Measurements from ENCODE around the gene RMND1. TPM values are rescaled to one million over a fixed set of nuclear protein-coding genes. Genes with fewer than 3 reads are reported as not detected.

The RMND1 gene
- total RNA-seq, 1 experiment from 2014 or later: 23.3 TPM

GRCh38 chr6:151379933-151380847 is 71.7 kb downstream of the RMND1 start:
- POLR2A ChIA-PET: no interaction called here
- DNase-seq (ENCODE audit: low spot score): no peak
- peak; percentile 33 for ATAC-seq
- peaks cover 2% of the 10 kb centered on the region; the same call in 1 of the 2 replicates for H3K9me3 Mint-ChIP-seq
- H3K36me3 Mint-ChIP-seq: no peaks in the 10 kb centered on the region
- CTCF ChIA-PET: no interaction called here
- no peaks in the 10 kb centered on the region for H3K27me3 Mint-ChIP-seq (ENCODE audit: low read depth)
- no peak for TF ChIP-seq ATF3 (CRISPR knock-in tag; conservative IDR thresholded peaks at IDR 0.05)
- no peak for TF ChIP-seq SMAD3 (CRISPR knock-in tag; IDR thresholded peaks at IDR 0.05; ENCODE audit: borderline replicate concordance)
- no peak for TF ChIP-seq MAX (CRISPR knock-in tag; IDR thresholded peaks at IDR 0.05)
- TF ChIP-seq KAT7 (CRISPR knock-in tag; IDR thresholded peaks at IDR 0.05; ENCODE audit: borderline replicate concordance): no peak
- TF ChIP-seq IRF2 (CRISPR knock-in tag; IDR thresholded peaks at IDR 0.05; ENCODE audit: borderline replicate concordance, low read depth): no peak
- no peak for TF ChIP-seq ZSCAN18 (CRISPR knock-in tag; IDR thresholded peaks at IDR 0.05)
- TF ChIP-seq ZNF263 (CRISPR knock-in tag; IDR thresholded peaks at IDR 0.05; ENCODE audit: low read depth): no peak
- no peak for TF ChIP-seq RORB (CRISPR knock-in tag; IDR thresholded peaks at IDR 0.05)
- TF ChIP-seq, protein P1, sequence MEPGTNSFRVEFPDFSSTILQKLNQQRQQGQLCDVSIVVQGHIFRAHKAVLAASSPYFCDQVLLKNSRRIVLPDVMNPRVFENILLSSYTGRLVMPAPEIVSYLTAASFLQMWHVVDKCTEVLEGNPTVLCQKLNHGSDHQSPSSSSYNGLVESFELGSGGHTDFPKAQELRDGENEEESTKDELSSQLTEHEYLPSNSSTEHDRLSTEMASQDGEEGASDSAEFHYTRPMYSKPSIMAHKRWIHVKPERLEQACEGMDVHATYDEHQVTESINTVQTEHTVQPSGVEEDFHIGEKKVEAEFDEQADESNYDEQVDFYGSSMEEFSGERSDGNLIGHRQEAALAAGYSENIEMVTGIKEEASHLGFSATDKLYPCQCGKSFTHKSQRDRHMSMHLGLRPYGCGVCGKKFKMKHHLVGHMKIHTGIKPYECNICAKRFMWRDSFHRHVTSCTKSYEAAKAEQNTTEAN (CRISPR knock-in tag; IDR thresholded peaks at IDR 0.05): no peak
- no peak for TF ChIP-seq ETV6 (CRISPR knock-in tag; IDR thresholded peaks at IDR 0.05)
- TF ChIP-seq, protein P2, sequence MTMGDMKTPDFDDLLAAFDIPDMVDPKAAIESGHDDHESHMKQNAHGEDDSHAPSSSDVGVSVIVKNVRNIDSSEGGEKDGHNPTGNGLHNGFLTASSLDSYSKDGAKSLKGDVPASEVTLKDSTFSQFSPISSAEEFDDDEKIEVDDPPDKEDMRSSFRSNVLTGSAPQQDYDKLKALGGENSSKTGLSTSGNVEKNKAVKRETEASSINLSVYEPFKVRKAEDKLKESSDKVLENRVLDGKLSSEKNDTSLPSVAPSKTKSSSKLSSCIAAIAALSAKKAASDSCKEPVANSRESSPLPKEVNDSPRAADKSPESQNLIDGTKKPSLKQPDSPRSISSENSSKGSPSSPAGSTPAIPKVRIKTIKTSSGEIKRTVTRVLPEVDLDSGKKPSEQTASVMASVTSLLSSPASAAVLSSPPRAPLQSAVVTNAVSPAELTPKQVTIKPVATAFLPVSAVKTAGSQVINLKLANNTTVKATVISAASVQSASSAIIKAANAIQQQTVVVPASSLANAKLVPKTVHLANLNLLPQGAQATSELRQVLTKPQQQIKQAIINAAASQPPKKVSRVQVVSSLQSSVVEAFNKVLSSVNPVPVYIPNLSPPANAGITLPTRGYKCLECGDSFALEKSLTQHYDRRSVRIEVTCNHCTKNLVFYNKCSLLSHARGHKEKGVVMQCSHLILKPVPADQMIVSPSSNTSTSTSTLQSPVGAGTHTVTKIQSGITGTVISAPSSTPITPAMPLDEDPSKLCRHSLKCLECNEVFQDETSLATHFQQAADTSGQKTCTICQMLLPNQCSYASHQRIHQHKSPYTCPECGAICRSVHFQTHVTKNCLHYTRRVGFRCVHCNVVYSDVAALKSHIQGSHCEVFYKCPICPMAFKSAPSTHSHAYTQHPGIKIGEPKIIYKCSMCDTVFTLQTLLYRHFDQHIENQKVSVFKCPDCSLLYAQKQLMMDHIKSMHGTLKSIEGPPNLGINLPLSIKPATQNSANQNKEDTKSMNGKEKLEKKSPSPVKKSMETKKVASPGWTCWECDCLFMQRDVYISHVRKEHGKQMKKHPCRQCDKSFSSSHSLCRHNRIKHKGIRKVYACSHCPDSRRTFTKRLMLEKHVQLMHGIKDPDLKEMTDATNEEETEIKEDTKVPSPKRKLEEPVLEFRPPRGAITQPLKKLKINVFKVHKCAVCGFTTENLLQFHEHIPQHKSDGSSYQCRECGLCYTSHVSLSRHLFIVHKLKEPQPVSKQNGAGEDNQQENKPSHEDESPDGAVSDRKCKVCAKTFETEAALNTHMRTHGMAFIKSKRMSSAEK (CRISPR knock-in tag; IDR thresholded peaks at IDR 0.05; ENCODE audit: borderline replicate concordance): no peak
- TF ChIP-seq PRDM15 (CRISPR knock-in tag; IDR thresholded peaks at IDR 0.05): no peak
- no peak for TF ChIP-seq MXD4 (CRISPR knock-in tag; IDR thresholded peaks at IDR 0.05; ENCODE audit: borderline replicate concordance)
- no peak for TF ChIP-seq NR3C1 (CRISPR knock-in tag; conservative IDR thresholded peaks at IDR 0.05; ENCODE audit: low read depth)
- no peak for TF ChIP-seq FOXP1 (CRISPR knock-in tag; IDR thresholded peaks at IDR 0.05; ENCODE audit: borderline replicate concordance)
- TF ChIP-seq, protein P3, sequence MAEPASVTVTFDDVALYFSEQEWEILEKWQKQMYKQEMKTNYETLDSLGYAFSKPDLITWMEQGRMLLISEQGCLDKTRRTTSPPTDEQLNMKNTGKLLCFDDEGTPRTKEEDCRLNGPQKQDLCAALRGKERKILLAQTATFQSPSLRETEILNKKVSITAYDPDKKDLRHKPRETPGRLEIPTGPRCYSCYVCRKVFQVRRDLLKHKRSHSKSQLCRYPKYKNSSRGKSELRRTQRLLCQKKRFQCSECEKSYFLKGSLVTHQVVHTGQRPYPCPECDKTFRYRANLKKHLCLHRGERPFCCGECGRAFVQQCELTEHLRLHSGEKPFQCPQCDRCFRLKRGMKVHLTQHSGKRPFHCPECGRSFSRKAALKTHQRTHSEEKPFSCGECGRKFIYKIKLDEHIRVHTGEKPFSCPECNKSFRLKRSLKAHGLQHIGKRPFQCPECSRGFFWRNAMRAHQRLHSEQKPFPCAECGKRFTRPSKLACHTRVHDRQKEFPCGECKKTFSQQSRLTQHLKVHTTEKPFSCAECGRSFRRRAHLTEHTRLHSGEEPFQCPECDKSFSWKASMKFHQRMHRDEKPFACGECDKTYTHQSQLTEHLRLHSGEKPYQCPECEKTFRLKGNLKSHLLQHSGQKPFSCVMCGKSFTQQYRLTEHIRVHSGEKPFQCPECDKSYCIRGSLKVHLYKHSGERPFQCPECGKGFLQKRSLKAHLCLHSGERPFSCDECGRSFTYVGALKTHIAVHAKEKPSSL (CRISPR knock-in tag; conservative IDR thresholded peaks at IDR 0.05): no peak
- H3K4me3 Mint-ChIP-seq: no peak overlapping the region
- H3K27ac Mint-ChIP-seq: peak overlapping the region; percentile 63
- peaks cover 39% of the 10 kb centered on the region for H3K4me1 Mint-ChIP-seq

Measured in WTC11 (cell line).